Measurements from ENCODE around the gene AMER3.

GRCh38 chr2:130724455-130724854 lies 30.9 kb upstream of the AMER3 start:
- TF ChIP-seq CTCF (conservative IDR thresholded peaks at IDR 0.05; ENCODE audit: low read depth, low read length) (no peak), EZH2 (IDR thresholded peaks at IDR 0.05; ENCODE audit: borderline replicate concordance, low read depth, low read length, poor library complexity, severe bottlenecking) (no peak)
